Measurements from ENCODE around the gene TSPYL4. TPM values are rescaled to one million over a fixed set of nuclear protein-coding genes. Genes with fewer than 3 reads are reported as not detected.

TSPYL4 gene
- total and polyA plus RNA-seq, 2 of the 8 experiments (the other 6 are each of a cell fraction or from before 2014, with no cell fraction given): 20.5 to 22.6 TPM

DNA sequence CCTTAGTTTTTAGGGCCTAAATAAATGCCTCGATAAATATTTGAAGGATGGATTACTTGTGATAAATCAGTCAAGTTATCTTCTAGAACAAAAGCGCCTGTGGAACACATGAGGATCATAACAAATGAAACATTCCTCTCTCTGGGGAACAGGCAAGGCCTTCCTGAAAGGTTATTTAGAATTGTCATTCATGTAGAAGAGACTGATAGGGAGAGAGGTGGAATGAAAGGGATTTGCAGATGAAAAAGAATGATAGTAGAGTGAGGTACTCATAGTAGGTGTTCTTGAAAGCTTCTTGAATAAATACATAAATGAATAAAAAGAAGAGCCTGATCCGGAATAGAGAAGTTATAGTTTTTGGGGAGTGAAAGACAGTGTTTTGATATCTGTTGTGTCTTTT, 30.5 kb downstream of the TSPYL4 start (continued):
- TF ChIP-seq, protein P1, sequence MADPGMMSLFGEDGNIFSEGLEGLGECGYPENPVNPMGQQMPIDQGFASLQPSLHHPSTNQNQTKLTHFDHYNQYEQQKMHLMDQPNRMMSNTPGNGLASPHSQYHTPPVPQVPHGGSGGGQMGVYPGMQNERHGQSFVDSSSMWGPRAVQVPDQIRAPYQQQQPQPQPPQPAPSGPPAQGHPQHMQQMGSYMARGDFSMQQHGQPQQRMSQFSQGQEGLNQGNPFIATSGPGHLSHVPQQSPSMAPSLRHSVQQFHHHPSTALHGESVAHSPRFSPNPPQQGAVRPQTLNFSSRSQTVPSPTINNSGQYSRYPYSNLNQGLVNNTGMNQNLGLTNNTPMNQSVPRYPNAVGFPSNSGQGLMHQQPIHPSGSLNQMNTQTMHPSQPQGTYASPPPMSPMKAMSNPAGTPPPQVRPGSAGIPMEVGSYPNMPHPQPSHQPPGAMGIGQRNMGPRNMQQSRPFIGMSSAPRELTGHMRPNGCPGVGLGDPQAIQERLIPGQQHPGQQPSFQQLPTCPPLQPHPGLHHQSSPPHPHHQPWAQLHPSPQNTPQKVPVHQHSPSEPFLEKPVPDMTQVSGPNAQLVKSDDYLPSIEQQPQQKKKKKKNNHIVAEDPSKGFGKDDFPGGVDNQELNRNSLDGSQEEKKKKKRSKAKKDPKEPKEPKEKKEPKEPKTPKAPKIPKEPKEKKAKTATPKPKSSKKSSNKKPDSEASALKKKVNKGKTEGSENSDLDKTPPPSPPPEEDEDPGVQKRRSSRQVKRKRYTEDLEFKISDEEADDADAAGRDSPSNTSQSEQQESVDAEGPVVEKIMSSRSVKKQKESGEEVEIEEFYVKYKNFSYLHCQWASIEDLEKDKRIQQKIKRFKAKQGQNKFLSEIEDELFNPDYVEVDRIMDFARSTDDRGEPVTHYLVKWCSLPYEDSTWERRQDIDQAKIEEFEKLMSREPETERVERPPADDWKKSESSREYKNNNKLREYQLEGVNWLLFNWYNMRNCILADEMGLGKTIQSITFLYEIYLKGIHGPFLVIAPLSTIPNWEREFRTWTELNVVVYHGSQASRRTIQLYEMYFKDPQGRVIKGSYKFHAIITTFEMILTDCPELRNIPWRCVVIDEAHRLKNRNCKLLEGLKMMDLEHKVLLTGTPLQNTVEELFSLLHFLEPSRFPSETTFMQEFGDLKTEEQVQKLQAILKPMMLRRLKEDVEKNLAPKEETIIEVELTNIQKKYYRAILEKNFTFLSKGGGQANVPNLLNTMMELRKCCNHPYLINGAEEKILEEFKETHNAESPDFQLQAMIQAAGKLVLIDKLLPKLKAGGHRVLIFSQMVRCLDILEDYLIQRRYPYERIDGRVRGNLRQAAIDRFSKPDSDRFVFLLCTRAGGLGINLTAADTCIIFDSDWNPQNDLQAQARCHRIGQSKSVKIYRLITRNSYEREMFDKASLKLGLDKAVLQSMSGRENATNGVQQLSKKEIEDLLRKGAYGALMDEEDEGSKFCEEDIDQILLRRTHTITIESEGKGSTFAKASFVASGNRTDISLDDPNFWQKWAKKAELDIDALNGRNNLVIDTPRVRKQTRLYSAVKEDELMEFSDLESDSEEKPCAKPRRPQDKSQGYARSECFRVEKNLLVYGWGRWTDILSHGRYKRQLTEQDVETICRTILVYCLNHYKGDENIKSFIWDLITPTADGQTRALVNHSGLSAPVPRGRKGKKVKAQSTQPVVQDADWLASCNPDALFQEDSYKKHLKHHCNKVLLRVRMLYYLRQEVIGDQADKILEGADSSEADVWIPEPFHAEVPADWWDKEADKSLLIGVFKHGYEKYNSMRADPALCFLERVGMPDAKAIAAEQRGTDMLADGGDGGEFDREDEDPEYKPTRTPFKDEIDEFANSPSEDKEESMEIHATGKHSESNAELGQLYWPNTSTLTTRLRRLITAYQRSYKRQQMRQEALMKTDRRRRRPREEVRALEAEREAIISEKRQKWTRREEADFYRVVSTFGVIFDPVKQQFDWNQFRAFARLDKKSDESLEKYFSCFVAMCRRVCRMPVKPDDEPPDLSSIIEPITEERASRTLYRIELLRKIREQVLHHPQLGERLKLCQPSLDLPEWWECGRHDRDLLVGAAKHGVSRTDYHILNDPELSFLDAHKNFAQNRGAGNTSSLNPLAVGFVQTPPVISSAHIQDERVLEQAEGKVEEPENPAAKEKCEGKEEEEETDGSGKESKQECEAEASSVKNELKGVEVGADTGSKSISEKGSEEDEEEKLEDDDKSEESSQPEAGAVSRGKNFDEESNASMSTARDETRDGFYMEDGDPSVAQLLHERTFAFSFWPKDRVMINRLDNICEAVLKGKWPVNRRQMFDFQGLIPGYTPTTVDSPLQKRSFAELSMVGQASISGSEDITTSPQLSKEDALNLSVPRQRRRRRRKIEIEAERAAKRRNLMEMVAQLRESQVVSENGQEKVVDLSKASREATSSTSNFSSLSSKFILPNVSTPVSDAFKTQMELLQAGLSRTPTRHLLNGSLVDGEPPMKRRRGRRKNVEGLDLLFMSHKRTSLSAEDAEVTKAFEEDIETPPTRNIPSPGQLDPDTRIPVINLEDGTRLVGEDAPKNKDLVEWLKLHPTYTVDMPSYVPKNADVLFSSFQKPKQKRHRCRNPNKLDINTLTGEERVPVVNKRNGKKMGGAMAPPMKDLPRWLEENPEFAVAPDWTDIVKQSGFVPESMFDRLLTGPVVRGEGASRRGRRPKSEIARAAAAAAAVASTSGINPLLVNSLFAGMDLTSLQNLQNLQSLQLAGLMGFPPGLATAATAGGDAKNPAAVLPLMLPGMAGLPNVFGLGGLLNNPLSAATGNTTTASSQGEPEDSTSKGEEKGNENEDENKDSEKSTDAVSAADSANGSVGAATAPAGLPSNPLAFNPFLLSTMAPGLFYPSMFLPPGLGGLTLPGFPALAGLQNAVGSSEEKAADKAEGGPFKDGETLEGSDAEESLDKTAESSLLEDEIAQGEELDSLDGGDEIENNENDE (IDR thresholded peaks at IDR 0.05; ENCODE audit: insufficient replicate concordance, low read length): no peak
- TF ChIP-seq YY1 (IDR thresholded peaks at IDR 0.05; ENCODE audit: low read depth, low read length): no peak
